ENCODE data around the gene FARS2.
"Not testable (repeated sequence)": the region's sequence is repeated elsewhere in the genome, so short reads cannot be mapped to it uniquely, and the experiment has no call there.

- TF ChIP-seq CTCF (IDR thresholded peaks at IDR 0.05); POLR2A (IDR thresholded peaks at IDR 0.05); POLR2AphosphoS5 (IDR thresholded peaks at IDR 0.05; ENCODE audit: insufficient read depth in 1 of 2, low read depth in 1 of 2): not testable (repeated sequence)
Observed at GRCh38 chr6:5796555-5796954, 535.2 kb downstream of the FARS2 start.

All from vagina (tissue), 2 donors.